Neural crest cell (in vitro differentiated cells): ENCODE results near the gene ZNF608. TPM values are rescaled to one million over a fixed set of nuclear protein-coding genes. Genes with fewer than 3 reads are reported as not detected.

Source experiments
- DNase-seq: peaks from one replicate; pipeline ENCODE4 v3.0.0; 2021; ENCODE audit warnings: low read depth, mixed read lengths, low spot score
- H3K27ac Mint-ChIP-seq: one replicate; pipeline ENCODE4 v1.8.0; 2021; ENCODE audit warnings: mild to moderate bottlenecking, mixed read lengths; ENCODE audit not compliant: unreplicated experiment
- H3K27me3 Mint-ChIP-seq: 2 replicates; pipeline ENCODE4 v1.8.0; 2021; ENCODE audit warnings: low read depth, mild to moderate bottlenecking, mixed read lengths
- H3K36me3 Mint-ChIP-seq: 2 replicates; pipeline ENCODE4 v1.8.0; 2021; ENCODE audit warnings: low read depth, mild to moderate bottlenecking, mixed read lengths
- H3K4me1 Mint-ChIP-seq: 2 replicates; pipeline ENCODE4 v1.8.0; 2021; ENCODE audit warnings: mixed read lengths
- H3K4me3 Mint-ChIP-seq: one replicate; pipeline ENCODE4 v1.8.0; 2021; ENCODE audit warnings: mild to moderate bottlenecking, mixed read lengths
- H3K9me3 Mint-ChIP-seq: 2 replicates; pipeline ENCODE4 v1.8.0; 2021; ENCODE audit warnings: mixed read lengths
- total RNA-seq: library from RNA; stranded (reverse); gene quantifications from 2 replicates; pipeline ENCODE4 v1.2.1, GENCODE V29; 2021
- TF ChIP-seq, protein P1 (sequence below): fragments of 200-600 bp; sonication (generic); conservative IDR thresholded peaks from 2 replicates; pipeline ENCODE4 v1.5.0; 2021; ENCODE audit warnings: antibody characterized with exemption, mild to moderate bottlenecking

The ZNF608 gene
- total RNA-seq, 1 donor from 2014 or later, result 106 TPM

GRCh38 chr5:124733329-124733650, 13.1 kb downstream of the ZNF608 start:
- DNase-seq, result no peak
- H3K27ac Mint-ChIP-seq, result peak overlapping the region; percentile 24
- H3K36me3 Mint-ChIP-seq, result peaks cover 2% of the 10 kb centered on the region
- peak overlapping the region; percentile 62 for H3K4me3 Mint-ChIP-seq
- H3K9me3 Mint-ChIP-seq, result no peaks in the 10 kb centered on the region
- TF ChIP-seq, protein P1, sequence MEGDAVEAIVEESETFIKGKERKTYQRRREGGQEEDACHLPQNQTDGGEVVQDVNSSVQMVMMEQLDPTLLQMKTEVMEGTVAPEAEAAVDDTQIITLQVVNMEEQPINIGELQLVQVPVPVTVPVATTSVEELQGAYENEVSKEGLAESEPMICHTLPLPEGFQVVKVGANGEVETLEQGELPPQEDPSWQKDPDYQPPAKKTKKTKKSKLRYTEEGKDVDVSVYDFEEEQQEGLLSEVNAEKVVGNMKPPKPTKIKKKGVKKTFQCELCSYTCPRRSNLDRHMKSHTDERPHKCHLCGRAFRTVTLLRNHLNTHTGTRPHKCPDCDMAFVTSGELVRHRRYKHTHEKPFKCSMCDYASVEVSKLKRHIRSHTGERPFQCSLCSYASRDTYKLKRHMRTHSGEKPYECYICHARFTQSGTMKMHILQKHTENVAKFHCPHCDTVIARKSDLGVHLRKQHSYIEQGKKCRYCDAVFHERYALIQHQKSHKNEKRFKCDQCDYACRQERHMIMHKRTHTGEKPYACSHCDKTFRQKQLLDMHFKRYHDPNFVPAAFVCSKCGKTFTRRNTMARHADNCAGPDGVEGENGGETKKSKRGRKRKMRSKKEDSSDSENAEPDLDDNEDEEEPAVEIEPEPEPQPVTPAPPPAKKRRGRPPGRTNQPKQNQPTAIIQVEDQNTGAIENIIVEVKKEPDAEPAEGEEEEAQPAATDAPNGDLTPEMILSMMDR, result no peak
- H3K4me1 Mint-ChIP-seq, result peaks cover 87% of the 10 kb centered on the region
- H3K27me3 Mint-ChIP-seq, result no peaks in the 10 kb centered on the region

GRCh38 chr5:124732428-124733328, 13.8 kb downstream of the ZNF608 start:
- TF ChIP-seq, protein P1, result no peak
- no peak overlapping the region for H3K27ac Mint-ChIP-seq
- H3K4me3 Mint-ChIP-seq, result peak overlapping the region; percentile 62
- H3K9me3 Mint-ChIP-seq, result no peaks in the 10 kb centered on the region
- DNase-seq, result no peak
- no peaks in the 10 kb centered on the region for H3K27me3 Mint-ChIP-seq
- peaks cover 82% of the 10 kb centered on the region for H3K4me1 Mint-ChIP-seq
- peaks cover 2% of the 10 kb centered on the region for H3K36me3 Mint-ChIP-seq

GRCh38 chr5:124730381-124730780, 16.1 kb downstream of the ZNF608 start:
- H3K27ac Mint-ChIP-seq, result no peak overlapping the region
- H3K9me3 Mint-ChIP-seq, result no peaks in the 10 kb centered on the region
- peaks cover 10% of the 10 kb centered on the region for H3K36me3 Mint-ChIP-seq
- TF ChIP-seq, protein P1, result no peak
- no peak for DNase-seq
- H3K4me1 Mint-ChIP-seq, result peaks cover 78% of the 10 kb centered on the region
- H3K27me3 Mint-ChIP-seq, result no peaks in the 10 kb centered on the region
- H3K4me3 Mint-ChIP-seq, result no peak overlapping the region

DNA sequence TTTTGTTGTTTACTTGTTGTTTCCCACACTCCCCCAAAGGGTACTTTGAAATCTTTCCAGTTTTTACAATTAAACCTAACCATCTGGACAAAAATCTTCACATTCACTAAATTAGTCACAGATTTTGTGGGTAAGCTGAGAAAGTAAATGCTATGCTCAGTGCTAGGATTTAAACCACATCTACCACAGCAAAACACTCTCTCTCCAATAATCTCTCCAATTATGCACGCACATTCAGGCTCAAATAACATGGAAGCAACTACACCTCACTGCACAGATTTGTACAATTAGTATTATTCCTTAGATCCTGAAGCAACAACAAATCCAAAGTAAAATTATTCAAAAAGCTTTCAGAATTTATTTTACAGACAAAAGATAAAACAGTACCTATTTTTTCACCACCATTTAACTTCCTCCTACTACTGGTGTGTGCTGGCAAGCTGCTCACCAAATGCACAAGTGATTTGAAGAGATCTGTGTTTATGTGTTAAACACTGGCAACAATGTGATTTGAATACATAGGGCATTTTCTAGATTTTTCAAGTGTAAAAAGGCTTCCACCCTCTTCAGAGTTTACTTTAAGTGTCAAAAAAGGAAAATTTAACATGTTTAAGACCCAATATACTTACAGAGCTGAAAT, 16.6 kb downstream of the ZNF608 start:
- Mint-ChIP-seq H3K27ac (no peak overlapping the region), H3K9me3 (no peaks in the 10 kb centered on the region), H3K27me3 (no peaks in the 10 kb centered on the region), H3K4me1 (peaks cover 78% of the 10 kb centered on the region), H3K4me3 (no peak overlapping the region), H3K36me3 (peaks cover 10% of the 10 kb centered on the region)
- TF ChIP-seq, protein P1, result no peak
- no peak for DNase-seq

GRCh38 chr5:124728968-124729332, 17.5 kb downstream of the ZNF608 start:
- no peak for DNase-seq
- peaks cover 76% of the 10 kb centered on the region for H3K4me1 Mint-ChIP-seq
- H3K36me3 Mint-ChIP-seq, result peaks cover 10% of the 10 kb centered on the region
- no peaks in the 10 kb centered on the region for H3K27me3 Mint-ChIP-seq
- TF ChIP-seq, protein P1, result no peak
- no peak overlapping the region for H3K4me3 Mint-ChIP-seq
- H3K27ac Mint-ChIP-seq, result peak overlapping the region; percentile 29
- H3K9me3 Mint-ChIP-seq, result no peaks in the 10 kb centered on the region
